Stimulated activated CD8-positive, alpha-beta memory T cell treated with anti-CD3 and anti-CD28 coated beads, Interleukin-4, amount 100 ng/mL, for 48 hours (primary cell): Measurements from ENCODE around the gene PANK1.
"Not testable (repeated sequence)": the region's sequence is repeated elsewhere in the genome, so short reads cannot be mapped to it uniquely, and the experiment has no call there.

ENCODE experiments used
- DNase-seq: peaks from one replicate; pipeline ENCODE4 v3.0.0-alpha.2; 2020

The PANK1 gene

GRCh38 chr10:89566095-89566950 is 78.7 kb downstream of the PANK1 start:
- DNase-seq: no peak

- DNase-seq: no peak
Measured at GRCh38 chr10:89565180-89565579, 79.9 kb downstream of the PANK1 start.

- DNase-seq: no peak
Measured at GRCh38 chr10:89563861-89564478, 81.1 kb downstream of the PANK1 start.

GRCh38 chr10:89563311-89563710 is 81.7 kb downstream of the PANK1 start:
- DNase-seq: no peak

GRCh38 chr10:89556600-89556999 is 88.4 kb downstream of the PANK1 start:
- DNase-seq: no peak

GRCh38 chr10:89555688-89556445 is 89.2 kb downstream of the PANK1 start:
- DNase-seq: no peak

- no peak for DNase-seq
Measured at GRCh38 chr10:89554433-89554832, 90.6 kb downstream of the PANK1 start.

- no peak for DNase-seq
Measured at GRCh38 chr10:89553064-89553734, 91.8 kb downstream of the PANK1 start.

GRCh38 chr10:89552213-89552612 is 92.8 kb downstream of the PANK1 start:
- DNase-seq: no peak

GRCh38 chr10:89550509-89550908 is 94.5 kb downstream of the PANK1 start:
- no peak for DNase-seq

GRCh38 chr10:89549510-89549909 is 95.5 kb downstream of the PANK1 start:
- DNase-seq: no peak

- DNase-seq: no peak
Measured at GRCh38 chr10:89548673-89549072, 96.4 kb downstream of the PANK1 start.

GRCh38 chr10:89547853-89548513 is 97.1 kb downstream of the PANK1 start:
- no peak for DNase-seq

- DNase-seq: not testable (repeated sequence)
Measured at GRCh38 chr10:89546651-89547050, 98.4 kb downstream of the PANK1 start.

GRCh38 chr10:89543841-89544240 is 101.2 kb downstream of the PANK1 start:
- no peak for DNase-seq

- no peak for DNase-seq
Measured at GRCh38 chr10:89540420-89540949, 104.6 kb downstream of the PANK1 start.

GRCh38 chr10:89537364-89537763 is 107.7 kb downstream of the PANK1 start:
- no peak for DNase-seq

GRCh38 chr10:89536013-89536354 is 109.1 kb downstream of the PANK1 start:
- no peak for DNase-seq

- no peak for DNase-seq
Measured at GRCh38 chr10:89535171-89536012, 109.7 kb downstream of the PANK1 start, which contains the start of gene SLC16A12. Gene SLC16A12, minus strand, starts transcription at chr10:89535594. Its CDS starts 73,016 bp downstream, at chr10:89462578.

- DNase-seq: no peak
Measured at GRCh38 chr10:89534826-89535166, 110.2 kb downstream of the PANK1 start.
